Keratinocyte (primary cell): Measurements from ENCODE around the gene AKNA.
"Not testable (repeated sequence)": the region's sequence is repeated elsewhere in the genome, so short reads cannot be mapped to it uniquely, and the experiment has no call there.

Experiments used
- CTCF ChIP-seq, 3 experiments: IDR thresholded peaks in 1 of 3; conservative IDR thresholded peaks in 1 of 3; optimal IDR thresholded peaks in 1 of 3; 2 replicates in 2 of 3; 3 replicates in 1 of 3; pipeline versions ENCODE3 to v1.5.1; 2011; ENCODE audit warnings: low read length in 3 of 3, mild to moderate bottlenecking in 3 of 3, moderate library complexity in 2 of 3, control low read depth in 1 of 3, inconsistent platforms in 1 of 3; ENCODE audit not compliant: insufficient read depth in 2 of 3; ENCODE audit errors: extremely low read depth in 1 of 3
- EZH2 ChIP-seq: IDR thresholded peaks from one replicate; pipeline ENCODE4 v1.6.1; 2012; ENCODE audit warnings: inconsistent platforms, mild to moderate bottlenecking, low read length, moderate library complexity

GRCh38 chr9:114332474-114333040 lies 55.2 kb downstream of the AKNA start:
- TF ChIP-seq CTCF (optimal IDR thresholded peaks at IDR 0.05 in 1 of 3, IDR thresholded peaks at IDR 0.05 in 1 of 3, conservative IDR thresholded peaks at IDR 0.05 in 1 of 3; ENCODE audit: extremely low read depth in 1 of 3, insufficient read depth in 2 of 3, low read length in 3 of 3); EZH2: not testable (repeated sequence)
